Measurements from ENCODE around the gene ZNF775. TPM values are rescaled to one million over a fixed set of nuclear protein-coding genes. Genes with fewer than 3 reads are reported as not detected.

ZNF775 gene
- total RNA-seq, 2 experiments from 2014 or later, result 5.4 to 6.4 TPM

GRCh38 chr7:150339409-150339809 lies 39.7 kb upstream of the ZNF775 start:
- POLR2A ChIA-PET, result interaction anchor here (1.3 kb wide), 1 partner anchor 30 kb away, joined by 3 read pairs; the partner anchor contains the start of gene REPIN1
- ATAC-seq (ENCODE audit: low read depth), result no peak

GRCh38 chr7:150340024-150340749 lies 38.9 kb upstream of the ZNF775 start:
- no peak for DNase-seq
- Mint-ChIP-seq H3K4me3 (no peak overlapping the region), H3K27ac (no peak overlapping the region), H3K27me3 (peaks cover 28% of the 10 kb centered on the region), H3K36me3 (peaks cover 3% of the 10 kb centered on the region), H3K9me3 (no peaks in the 10 kb centered on the region), H3K4me1 (peaks cover 2% of the 10 kb centered on the region)
- peak; percentile 56 for ATAC-seq (ENCODE audit: low read depth)
- POLR2A ChIA-PET, result interaction anchor here (0.9 to 1.3 kb wide), 2 partner anchors 29 to 93 kb away, joined by 3 read pairs; partner anchors contain the start of gene REPIN1

More at GRCh38 chr7:150339409-150339809, 39.7 kb upstream of the ZNF775 start:
- peaks cover 28% of the 10 kb centered on the region for H3K27me3 Mint-ChIP-seq
- H3K4me1 Mint-ChIP-seq, result peaks cover 2% of the 10 kb centered on the region
- no peak for DNase-seq
- H3K4me3 Mint-ChIP-seq, result no peak overlapping the region
- no peaks in the 10 kb centered on the region for H3K9me3 Mint-ChIP-seq
- peaks cover 3% of the 10 kb centered on the region for H3K36me3 Mint-ChIP-seq
- no peak overlapping the region for H3K27ac Mint-ChIP-seq

- POLR2A ChIA-PET, result interaction anchor here (0.6 to 0.9 kb wide), 2 partner anchors 92 to 443 kb away, joined by 3 read pairs; no protein-coding TSS in a partner anchor
- DNase-seq (peak; percentile 15), ATAC-seq (ENCODE audit: low read depth) (no peak)
- Mint-ChIP-seq H3K27ac (no peak overlapping the region), H3K9me3 (no peaks in the 10 kb centered on the region), H3K4me3 (no peak overlapping the region), H3K4me1 (peaks cover 2% of the 10 kb centered on the region), H3K27me3 (peaks cover 28% of the 10 kb centered on the region), H3K36me3 (peaks cover 3% of the 10 kb centered on the region)
These were observed 38.3 kb upstream of the ZNF775 start for GRCh38 chr7:150340875-150341262.

GRCh38 chr7:150341263-150342120 lies 37.6 kb upstream of the ZNF775 start, which contains the start of gene RARRES2:
RARRES2 (minus strand) TSS chr7:150341629; CDS start chr7:150340609, 1,020 bp downstream.
- Mint-ChIP-seq H3K9me3 (no peaks in the 10 kb centered on the region), H3K27me3 (peaks cover 32% of the 10 kb centered on the region), H3K4me3 (no peak within 1 kb of the TSS), H3K27ac (peak within 1 kb of the TSS; percentile 24), H3K36me3 (peaks cover 3% of the 10 kb centered on the region), H3K4me1 (peaks cover 2% of the 10 kb centered on the region)
- DNase-seq (peak; percentile 20), ATAC-seq (ENCODE audit: low read depth) (no peak)
- POLR2A ChIA-PET, result interaction anchor here (0.6 kb wide), 1 partner anchor 442 kb away, joined by 3 read pairs; no protein-coding TSS in a partner anchor

GRCh38 chr7:150342121-150342408 lies 37.1 kb upstream of the ZNF775 start:
- ATAC-seq (ENCODE audit: low read depth) (no peak), DNase-seq (peak; percentile 7)
- Mint-ChIP-seq H3K4me3 (no peak overlapping the region), H3K9me3 (no peaks in the 10 kb centered on the region), H3K36me3 (peaks cover 3% of the 10 kb centered on the region), H3K27me3 (peaks cover 35% of the 10 kb centered on the region), H3K4me1 (peaks cover 2% of the 10 kb centered on the region), H3K27ac (peak overlapping the region; percentile 24)
- POLR2A ChIA-PET, result no interaction called here

- ATAC-seq (ENCODE audit: low read depth), result no peak
- POLR2A ChIA-PET, result no interaction called here
- Mint-ChIP-seq H3K27ac (no peak overlapping the region), H3K36me3 (no peaks in the 10 kb centered on the region), H3K4me1 (peaks cover 2% of the 10 kb centered on the region), H3K9me3 (no peaks in the 10 kb centered on the region), H3K4me3 (no peak overlapping the region), H3K27me3 (peaks cover 35% of the 10 kb centered on the region)
- DNase-seq, result no peak
These were observed 35.9 kb upstream of the ZNF775 start for GRCh38 chr7:150343225-150343624.

GRCh38 chr7:150344299-150344698 lies 34.8 kb upstream of the ZNF775 start:
- H3K27ac Mint-ChIP-seq, result no peak overlapping the region
- no peak for ATAC-seq (ENCODE audit: low read depth)

GRCh38 chr7:150345012-150345411 lies 34.1 kb upstream of the ZNF775 start:
- DNase-seq, result no peak
- Mint-ChIP-seq H3K9me3 (no peaks in the 10 kb centered on the region), H3K27ac (no peak overlapping the region), H3K36me3 (no peaks in the 10 kb centered on the region), H3K4me1 (peaks cover 2% of the 10 kb centered on the region), H3K4me3 (no peak overlapping the region), H3K27me3 (peaks cover 39% of the 10 kb centered on the region)
- POLR2A ChIA-PET, result interaction anchor here (0.6 kb wide), 1 partner anchor 46 kb away, joined by 4 read pairs; no protein-coding TSS in a partner anchor
- no peak for ATAC-seq (ENCODE audit: low read depth)

More at GRCh38 chr7:150344299-150344698, 34.8 kb upstream of the ZNF775 start:
- Mint-ChIP-seq H3K36me3 (no peaks in the 10 kb centered on the region), H3K4me1 (peaks cover 2% of the 10 kb centered on the region), H3K9me3 (no peaks in the 10 kb centered on the region), H3K27me3 (peaks cover 39% of the 10 kb centered on the region), H3K4me3 (no peak overlapping the region)
- POLR2A ChIA-PET, result no interaction called here
- DNase-seq, result no peak

- H3K4me3 Mint-ChIP-seq, result no peak overlapping the region
- no peak overlapping the region for H3K27ac Mint-ChIP-seq
- no peak for DNase-seq
- no peak for ATAC-seq (ENCODE audit: low read depth)
- H3K27me3 Mint-ChIP-seq, result peaks cover 35% of the 10 kb centered on the region
- no peaks in the 10 kb centered on the region for H3K9me3 Mint-ChIP-seq
- H3K36me3 Mint-ChIP-seq, result no peaks in the 10 kb centered on the region
- POLR2A ChIA-PET, result no interaction called here
- no peaks in the 10 kb centered on the region for H3K4me1 Mint-ChIP-seq
These were observed 32.2 kb upstream of the ZNF775 start for GRCh38 chr7:150346922-150347321.

- ATAC-seq (ENCODE audit: low read depth), result no peak
- H3K27me3 Mint-ChIP-seq, result peaks cover 10% of the 10 kb centered on the region
- no peaks in the 10 kb centered on the region for H3K36me3 Mint-ChIP-seq
- H3K27ac Mint-ChIP-seq, result no peak overlapping the region
- POLR2A ChIA-PET, result interaction anchor here (1.3 kb wide), 1 partner anchor 17 kb away, joined by 3 read pairs; the partner anchor contains the start of gene REPIN1
- peaks cover 4% of the 10 kb centered on the region for H3K4me1 Mint-ChIP-seq
- H3K9me3 Mint-ChIP-seq, result no peaks in the 10 kb centered on the region
- no peak for DNase-seq
- H3K4me3 Mint-ChIP-seq, result no peak overlapping the region
These were observed 27.4 kb upstream of the ZNF775 start for GRCh38 chr7:150351587-150352194.

GRCh38 chr7:150355666-150356059 lies 23.5 kb upstream of the ZNF775 start:
- Mint-ChIP-seq H3K4me3 (no peak overlapping the region), H3K27me3 (peaks cover 7% of the 10 kb centered on the region), H3K36me3 (peaks cover 7% of the 10 kb centered on the region), H3K9me3 (peaks cover 3% of the 10 kb centered on the region), H3K4me1 (peaks cover 37% of the 10 kb centered on the region), H3K27ac (no peak overlapping the region)
- peak; percentile 8 for DNase-seq
- no peak for ATAC-seq (ENCODE audit: low read depth)
- POLR2A ChIA-PET, result interaction anchor here (0.6 to 1.0 kb wide), 3 partner anchors 17 to 51 kb away, joined by 3 read pairs; no protein-coding TSS in a partner anchor

GRCh38 chr7:150356265-150356897 lies 22.7 kb upstream of the ZNF775 start:
- peaks cover 37% of the 10 kb centered on the region for H3K4me1 Mint-ChIP-seq
- peaks cover 3% of the 10 kb centered on the region for H3K9me3 Mint-ChIP-seq
- no peak overlapping the region for H3K27ac Mint-ChIP-seq
- H3K4me3 Mint-ChIP-seq, result no peak overlapping the region
- DNase-seq (peak; percentile 25), ATAC-seq (ENCODE audit: low read depth) (no peak)
- peaks cover 7% of the 10 kb centered on the region for H3K36me3 Mint-ChIP-seq
- peaks cover 7% of the 10 kb centered on the region for H3K27me3 Mint-ChIP-seq
- POLR2A ChIA-PET, result interaction anchor here (0.5 to 1.0 kb wide), 2 partner anchors 51 to 65 kb away, joined by 3 read pairs; no protein-coding TSS in a partner anchor
